HCT116 (cell line): ENCODE data around the gene SPTLC1. TPM values are rescaled to one million over a fixed set of nuclear protein-coding genes. Genes with fewer than 3 reads are reported as not detected.

Experiments
- ATAC-seq: fragments of 200-7000 bp; cut with Tn5 transposase; 2 replicates; pipeline ENCODE4 v1.9.1; 2020; ENCODE audit warnings: mild to moderate bottlenecking, moderate library complexity
- BruUV-seq: library from RNA; stranded (reverse); fragments of 400-500 nt; replicated peaks from 2 replicates; lab custom pipeline; 2021; lab: Mats Ljungman, UMichigan
- CTCF ChIA-PET: fragments of 300-600 bp; sonication (Branson Sonifier 250); formaldehyde crosslinking; loops from one replicate; lab custom pipeline; 2021; ENCODE audit warnings: antibody characterized with exemption; lab: Charles Lee
- POLR2A ChIA-PET: fragments of 300-600, 350-600 bp; sonication (Branson Sonifier 250); formaldehyde crosslinking; loops from one replicate; lab custom pipeline; 2021; ENCODE audit warnings: antibody characterized with exemption; lab: Charles Lee
- RAD21 ChIA-PET, 2 experiments: fragments of 300-600 bp; sonication (Branson Sonifier 250); formaldehyde crosslinking; loops; one replicate each; lab custom pipeline; 2023; ENCODE audit warnings: low total read pairs in 2 of 2; ENCODE audit not compliant: uncharacterized antibody in 2 of 2, unreplicated experiment in 2 of 2, low non-redundant PET in 1 of 2; lab: Charles Lee
- DNase-seq: peaks from one replicate; pipeline ENCODE4 v3.0.0-alpha.2; 2010; ENCODE audit warnings: low read depth, low spot score
- H2AFZ ChIP-seq: fragments of 200-600 bp; shearing (Covaris generic), sonication (generic); 2 replicates; pipeline ENCODE4 v1.6.1; 2017; ENCODE audit warnings: low read depth, mixed run types, mixed read lengths, antibody characterized with exemption, low read length; ENCODE audit not compliant: poor library complexity, severe bottlenecking
- H3K27ac ChIP-seq: 2 replicates; pipeline ENCODE4 v1.5.1; 2012; ENCODE audit warnings: low read depth, low read length
- H3K27me3 ChIP-seq: fragments of 200-600 bp; sonication (generic); 2 replicates; pipeline ENCODE4 v1.6.1; 2016; ENCODE audit warnings: mixed run types, low read length, mixed read lengths; ENCODE audit not compliant: insufficient read depth
- H3K36me3 ChIP-seq, 2 experiments: fragments of 200-500 bp in 1 of 2; fragments of 200-600 bp in 1 of 2; sonication (Bioruptor generic) in 1 of 2; sonication (generic) in 1 of 2; 2 replicates each; pipeline versions ENCODE4 v1.5.1 to v1.6.1; 2014 to 2016; ENCODE audit warnings: low read length in 2 of 2, inconsistent platforms in 1 of 2, mixed read lengths in 1 of 2, mixed run types in 1 of 2; ENCODE audit not compliant: insufficient read depth in 2 of 2, control insufficient read depth in 1 of 2
- H3K4me1 ChIP-seq, 2 experiments: fragments of 200-600 bp in 1 of 2; sonication (generic) in 1 of 2; 2 replicates each; pipeline versions ENCODE4 v1.5.1 to v1.6.1; 2012 to 2017; ENCODE audit warnings: low read length in 2 of 2, inconsistent platforms in 1 of 2, mild to moderate bottlenecking in 1 of 2, mixed read lengths in 1 of 2, mixed run types in 1 of 2, moderate library complexity in 1 of 2; ENCODE audit not compliant: insufficient read depth in 2 of 2, control insufficient read depth in 1 of 2
- H3K4me2 ChIP-seq: fragments of 200-600 bp; sonication (generic); 2 replicates; pipeline ENCODE4 v1.6.1; 2017; ENCODE audit warnings: mixed run types, low read length, mixed read lengths
- H3K4me3 ChIP-seq, 2 experiments: fragments of 200-600 bp in 1 of 2; sonication (generic) in 1 of 2; replicated peaks in 1 of 2; 2 replicates each; pipeline ENCODE4 v1.5.1; 2011 to 2016; ENCODE audit warnings: low read length in 2 of 2, control low read depth in 1 of 2, low read depth in 1 of 2, mild to moderate bottlenecking in 1 of 2, mixed read lengths in 1 of 2, mixed run types in 1 of 2
- H3K79me2 ChIP-seq: fragments of 200-600 bp; sonication (generic); 2 replicates; pipeline ENCODE4 v1.6.1; 2017; ENCODE audit warnings: mild to moderate bottlenecking, mixed run types, low read length, moderate library complexity, mixed read lengths; ENCODE audit not compliant: insufficient read depth
- H3K9ac ChIP-seq: fragments of 200-600 bp; sonication (generic); 2 replicates; pipeline ENCODE4 v1.6.1; 2016; ENCODE audit warnings: low read length, mixed read lengths
- H3K9me2 ChIP-seq: fragments of 200-600 bp; sonication (generic), shearing (Covaris generic); 2 replicates; pipeline ENCODE4 v1.6.1; 2017; ENCODE audit warnings: mixed run types, mild to moderate bottlenecking, moderate library complexity; ENCODE audit not compliant: insufficient read depth
- H3K9me3 ChIP-seq, 2 experiments: fragments of 200-500 bp in 1 of 2; fragments of 200-600 bp in 1 of 2; sonication (Bioruptor generic) in 1 of 2; sonication (generic) in 1 of 2; 2 replicates each; pipeline ENCODE4 v1.6.1; 2014 to 2017; ENCODE audit warnings: low read length in 2 of 2, mixed read lengths in 2 of 2, inconsistent platforms in 1 of 2, low read depth in 1 of 2, mild to moderate bottlenecking in 1 of 2, mixed run types in 1 of 2, moderate library complexity in 1 of 2; ENCODE audit not compliant: control insufficient read depth in 1 of 2, insufficient read depth in 1 of 2
- H4K20me1 ChIP-seq: fragments of 200-600 bp; sonication (generic), shearing (Covaris generic); 2 replicates; pipeline ENCODE4 v1.6.1; 2017; ENCODE audit warnings: mixed run types, mild to moderate bottlenecking, moderate library complexity; ENCODE audit not compliant: insufficient read depth
- CEBPB ChIP-seq: IDR thresholded peaks from 2 replicates; pipeline ENCODE4 v1.6.1; 2012; ENCODE audit warnings: low read depth
- EGR1 ChIP-seq: IDR thresholded peaks from 2 replicates; pipeline ENCODE4 v1.6.1; 2012; ENCODE audit warnings: low read depth
- EZH2 ChIP-seq: fragments of 200-600 bp; sonication (generic); IDR thresholded peaks from 2 replicates; pipeline ENCODE4 v1.6.1; 2017; ENCODE audit warnings: antibody characterized with exemption, mixed run types
- EZH2phosphoT487 ChIP-seq: fragments of 200-600 bp; IDR thresholded peaks from 2 replicates; pipeline ENCODE4 v1.6.1; 2018; ENCODE audit warnings: antibody characterized with exemption, borderline replicate concordance
- JUND ChIP-seq: IDR thresholded peaks from 2 replicates; pipeline ENCODE4 v1.6.1; 2012
- POLR2A ChIP-seq: IDR thresholded peaks from 2 replicates; pipeline ENCODE4 v1.7.0; 2011; ENCODE audit warnings: borderline replicate concordance; ENCODE audit not compliant: insufficient read depth, insufficient read length; ENCODE audit errors: extremely low read depth
- RAD21 ChIP-seq: IDR thresholded peaks from 2 replicates; pipeline ENCODE4 v1.6.1; 2012; ENCODE audit warnings: low read depth, mild to moderate bottlenecking
- SIN3A ChIP-seq: IDR thresholded peaks from 2 replicates; pipeline ENCODE4 v1.6.1; 2012; ENCODE audit warnings: low read depth
- SP1 ChIP-seq: IDR thresholded peaks from 2 replicates; pipeline ENCODE4 v1.6.1; 2012; ENCODE audit warnings: low read depth
- ZFX ChIP-seq: fragments of 450-650 bp; IDR thresholded peaks from 2 replicates; pipeline ENCODE4 v1.6.1; 2017
- intact Hi-C: fragments of 100-400 bp; cut with micrococcal nuclease; formaldehyde crosslinking; loops from 2 replicates; pipeline ENCODE4 v1.10.0; 2022
- total RNA-seq: library from RNA; stranded (reverse); gene quantifications from one replicate; pipeline ENCODE4 v1.2.1, GENCODE V29; 2021; ENCODE audit not compliant: unreplicated experiment
- TF ChIP-seq, protein P1 (sequence below): IDR thresholded peaks from 2 replicates; pipeline ENCODE4 v1.6.1; 2012; ENCODE audit warnings: low read depth
- TF ChIP-seq, protein P2 (sequence below): IDR thresholded peaks from 2 replicates; pipeline ENCODE4 v1.6.1; 2012
- TF ChIP-seq, protein P3 (sequence below): IDR thresholded peaks from 2 replicates; pipeline ENCODE4 v1.6.1; 2011; ENCODE audit warnings: mild to moderate bottlenecking, low read length, moderate library complexity; ENCODE audit not compliant: insufficient replicate concordance; ENCODE audit errors: extremely low read depth

The SPTLC1 gene
- total RNA-seq, 1 experiment from 2014 or later = 81.7 TPM

DNA sequence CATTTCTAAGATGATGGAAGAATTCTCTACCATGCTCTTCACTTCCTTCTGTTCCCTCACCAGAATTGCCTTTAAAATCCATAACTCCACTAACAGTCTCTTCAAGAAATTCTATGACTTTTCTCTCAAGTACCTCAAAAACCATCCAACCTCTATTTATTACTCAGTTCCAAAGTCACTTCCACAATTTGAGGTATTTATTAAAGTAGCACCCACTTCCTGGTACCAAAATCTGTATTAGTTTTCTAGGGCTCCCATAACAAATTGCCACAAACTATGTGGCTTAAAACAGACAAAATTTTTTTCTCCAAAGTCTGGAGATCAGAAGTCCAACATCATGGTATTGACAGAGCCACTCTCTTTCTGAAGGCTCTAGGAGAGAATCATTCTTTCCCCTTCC is 4.9 kb upstream of the SPTLC1 start:
- ATAC-seq = no peak
- BruUV-seq = no TSS peak
- no peaks in the 10 kb centered on the region for H3K9me2 ChIP-seq

DNA sequence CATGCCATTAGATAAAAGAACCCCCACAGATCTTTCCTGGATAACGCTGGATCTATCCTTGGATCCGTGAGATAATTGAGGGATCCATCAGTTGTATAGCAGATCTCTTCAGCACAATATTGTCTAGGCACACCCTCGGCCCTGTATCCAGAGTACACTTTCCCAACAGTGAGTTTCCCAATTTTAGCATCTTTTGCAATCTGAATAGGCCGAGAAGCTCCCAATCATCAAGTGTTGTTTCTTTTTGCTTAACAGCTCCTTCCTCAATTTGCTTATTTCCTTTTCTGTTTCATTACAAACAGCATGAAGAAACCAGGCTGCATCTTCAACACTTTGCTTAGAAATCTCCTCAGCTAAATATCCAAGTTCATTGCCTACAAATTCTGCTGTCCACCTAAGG is 4.4 kb upstream of the SPTLC1 start:
- Histone ChIP-seq H3K27me3 (no peaks in the 10 kb centered on the region), H3K9me2 (no peaks in the 10 kb centered on the region), H3K4me1 (peaks cover 0 to 3% of the 10 kb centered on the region in 2 experiments; a peak in 1 of 4 replicates), H3K9me3 (no peaks in the 10 kb centered on the region), H3K36me3 (no peaks in the 10 kb centered on the region; a peak in 1 of 4 replicates), H3K9ac (no peak overlapping the region), H3K27ac (no peak overlapping the region), H3K79me2 (no peaks in the 10 kb centered on the region; the same call in none of the 2 replicates), H2AFZ (no peak overlapping the region), H4K20me1 (no peaks in the 10 kb centered on the region)
- CTCF ChIA-PET = no interaction called here
- no peak for DNase-seq
- BruUV-seq = no TSS peak
- POLR2A ChIA-PET = no interaction called here
- RAD21 ChIA-PET = no interaction called here
- intact Hi-C loops = no loop called here
- no peak for TF ChIP-seq CEBPB
- TF ChIP-seq, protein P1, sequence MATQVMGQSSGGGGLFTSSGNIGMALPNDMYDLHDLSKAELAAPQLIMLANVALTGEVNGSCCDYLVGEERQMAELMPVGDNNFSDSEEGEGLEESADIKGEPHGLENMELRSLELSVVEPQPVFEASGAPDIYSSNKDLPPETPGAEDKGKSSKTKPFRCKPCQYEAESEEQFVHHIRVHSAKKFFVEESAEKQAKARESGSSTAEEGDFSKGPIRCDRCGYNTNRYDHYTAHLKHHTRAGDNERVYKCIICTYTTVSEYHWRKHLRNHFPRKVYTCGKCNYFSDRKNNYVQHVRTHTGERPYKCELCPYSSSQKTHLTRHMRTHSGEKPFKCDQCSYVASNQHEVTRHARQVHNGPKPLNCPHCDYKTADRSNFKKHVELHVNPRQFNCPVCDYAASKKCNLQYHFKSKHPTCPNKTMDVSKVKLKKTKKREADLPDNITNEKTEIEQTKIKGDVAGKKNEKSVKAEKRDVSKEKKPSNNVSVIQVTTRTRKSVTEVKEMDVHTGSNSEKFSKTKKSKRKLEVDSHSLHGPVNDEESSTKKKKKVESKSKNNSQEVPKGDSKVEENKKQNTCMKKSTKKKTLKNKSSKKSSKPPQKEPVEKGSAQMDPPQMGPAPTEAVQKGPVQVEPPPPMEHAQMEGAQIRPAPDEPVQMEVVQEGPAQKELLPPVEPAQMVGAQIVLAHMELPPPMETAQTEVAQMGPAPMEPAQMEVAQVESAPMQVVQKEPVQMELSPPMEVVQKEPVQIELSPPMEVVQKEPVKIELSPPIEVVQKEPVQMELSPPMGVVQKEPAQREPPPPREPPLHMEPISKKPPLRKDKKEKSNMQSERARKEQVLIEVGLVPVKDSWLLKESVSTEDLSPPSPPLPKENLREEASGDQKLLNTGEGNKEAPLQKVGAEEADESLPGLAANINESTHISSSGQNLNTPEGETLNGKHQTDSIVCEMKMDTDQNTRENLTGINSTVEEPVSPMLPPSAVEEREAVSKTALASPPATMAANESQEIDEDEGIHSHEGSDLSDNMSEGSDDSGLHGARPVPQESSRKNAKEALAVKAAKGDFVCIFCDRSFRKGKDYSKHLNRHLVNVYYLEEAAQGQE = no peak
- TF ChIP-seq, all 23 proteins: peak for 0
- no peak for ATAC-seq
- Histone ChIP-seq H3K4me2 (no peak overlapping the region), H3K4me3 (no peak overlapping the region)

More for the DNA sequence above, 4.9 kb upstream of the SPTLC1 start:
- Histone ChIP-seq H2AFZ (no peak overlapping the region), H4K20me1 (no peaks in the 10 kb centered on the region)
- no peak for TF ChIP-seq POLR2A
- TF ChIP-seq, protein P2, sequence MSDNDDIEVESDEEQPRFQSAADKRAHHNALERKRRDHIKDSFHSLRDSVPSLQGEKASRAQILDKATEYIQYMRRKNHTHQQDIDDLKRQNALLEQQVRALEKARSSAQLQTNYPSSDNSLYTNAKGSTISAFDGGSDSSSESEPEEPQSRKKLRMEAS = no peak
- TF ChIP-seq JUND = no peak
- TF ChIP-seq ZFX = no peak
- no peak for TF ChIP-seq SIN3A
- no peak for TF ChIP-seq RAD21
- no peak for TF ChIP-seq EGR1
- TF ChIP-seq CEBPB = no peak
- no peak for TF ChIP-seq EZH2
- TF ChIP-seq, protein P3, sequence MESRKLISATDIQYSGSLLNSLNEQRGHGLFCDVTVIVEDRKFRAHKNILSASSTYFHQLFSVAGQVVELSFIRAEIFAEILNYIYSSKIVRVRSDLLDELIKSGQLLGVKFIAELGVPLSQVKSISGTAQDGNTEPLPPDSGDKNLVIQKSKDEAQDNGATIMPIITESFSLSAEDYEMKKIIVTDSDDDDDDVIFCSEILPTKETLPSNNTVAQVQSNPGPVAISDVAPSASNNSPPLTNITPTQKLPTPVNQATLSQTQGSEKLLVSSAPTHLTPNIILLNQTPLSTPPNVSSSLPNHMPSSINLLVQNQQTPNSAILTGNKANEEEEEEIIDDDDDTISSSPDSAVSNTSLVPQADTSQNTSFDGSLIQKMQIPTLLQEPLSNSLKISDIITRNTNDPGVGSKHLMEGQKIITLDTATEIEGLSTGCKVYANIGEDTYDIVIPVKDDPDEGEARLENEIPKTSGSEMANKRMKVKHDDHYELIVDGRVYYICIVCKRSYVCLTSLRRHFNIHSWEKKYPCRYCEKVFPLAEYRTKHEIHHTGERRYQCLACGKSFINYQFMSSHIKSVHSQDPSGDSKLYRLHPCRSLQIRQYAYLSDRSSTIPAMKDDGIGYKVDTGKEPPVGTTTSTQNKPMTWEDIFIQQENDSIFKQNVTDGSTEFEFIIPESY = no peak
- TF ChIP-seq EZH2phosphoT487 = no peak
- no peak for TF ChIP-seq SP1
- TF ChIP-seq, all 23 proteins: peak for 0
- Histone ChIP-seq H3K79me2 (no peaks in the 10 kb centered on the region; the same call in 1 of the 2 replicates), H3K4me1 (peaks cover 0 to 3% of the 10 kb centered on the region in 2 experiments; a peak in 1 of 4 replicates), H3K36me3 (no peaks in the 10 kb centered on the region), H3K27me3 (no peaks in the 10 kb centered on the region), H3K27ac (no peak overlapping the region), H3K4me2 (no peak overlapping the region), H3K9me3 (no peaks in the 10 kb centered on the region), H3K9ac (no peak overlapping the region), H3K4me3 (no peak overlapping the region)
- ChIA-PET POLR2A (no interaction called here), RAD21 (no interaction called here), CTCF (no interaction called here)
- no peak for DNase-seq
- intact Hi-C loops = no loop called here
